WTC11 (cell line): ENCODE results near the gene NOD1. TPM values are rescaled to one million over a fixed set of nuclear protein-coding genes. Genes with fewer than 3 reads are reported as not detected.

Source experiments
- ATAC-seq: fragments of 200-7000 bp; cut with Tn5 transposase; 2 replicates; pipeline ENCODE4 v1.10.0; 2021; ENCODE audit warnings: mild to moderate bottlenecking, moderate library complexity
- CTCF ChIA-PET: fragments of 300-600 bp; sonication (Branson Sonifier 250); formaldehyde crosslinking; loops from one replicate; lab custom pipeline; 2021; ENCODE audit warnings: antibody characterized with exemption; lab: Charles Lee
- POLR2A ChIA-PET: fragments of 350-600 bp; sonication (Branson Sonifier 250); formaldehyde crosslinking; loops from one replicate; lab custom pipeline; 2021; ENCODE audit warnings: antibody characterized with exemption; lab: Charles Lee
- DNase-seq: peaks from one replicate; pipeline ENCODE4 v3.0.0; 2021; ENCODE audit warnings: low spot score
- H3K27ac Mint-ChIP-seq: 2 replicates; pipeline ENCODE4 v1.8.0; 2021; ENCODE audit warnings: mixed read lengths
- H3K27me3 Mint-ChIP-seq: 2 replicates; pipeline ENCODE4 v1.8.0; 2021; ENCODE audit warnings: low read depth, mild to moderate bottlenecking, moderate library complexity, mixed read lengths
- H3K36me3 Mint-ChIP-seq: 2 replicates; pipeline ENCODE4 v1.8.0; 2021; ENCODE audit warnings: mixed read lengths
- H3K4me1 Mint-ChIP-seq: 2 replicates; pipeline ENCODE4 v1.8.0; 2022; ENCODE audit warnings: mixed read lengths
- H3K4me3 Mint-ChIP-seq: 2 replicates; pipeline ENCODE4 v1.8.0; 2021; ENCODE audit warnings: mild to moderate bottlenecking, moderate library complexity, mixed read lengths
- H3K9me3 Mint-ChIP-seq: 2 replicates; pipeline ENCODE4 v1.8.0; 2021; ENCODE audit warnings: mixed read lengths
- ARID4B ChIP-seq: sonication (generic); formaldehyde crosslinking; IDR thresholded peaks from 2 replicates; pipeline ENCODE4 v1.8.0; 2023; ENCODE audit warnings: missing genetic modification reagents, mild to moderate bottlenecking, borderline replicate concordance
- ATF2 ChIP-seq: sonication (generic); formaldehyde crosslinking; IDR thresholded peaks from 2 replicates; pipeline ENCODE4 v1.8.1; 2022; ENCODE audit warnings: low read depth, missing genetic modification reagents, borderline replicate concordance
- CTCF ChIP-seq: fragments of 200-600 bp; IDR thresholded peaks from 2 replicates; pipeline ENCODE4 v1.8.0; 2022; ENCODE audit warnings: antibody characterized with exemption
- E2F1 ChIP-seq: sonication (generic); formaldehyde crosslinking; IDR thresholded peaks from 2 replicates; pipeline ENCODE4 v1.8.0; 2022; ENCODE audit warnings: mild to moderate bottlenecking, missing genetic modification reagents
- ERG ChIP-seq: fragments of 250-450 bp; sonication (Bioruptor Pico); IDR thresholded peaks from 2 replicates; pipeline ENCODE4 v1.8.0; 2021; ENCODE audit warnings: mild to moderate bottlenecking
- FOXK1 ChIP-seq: sonication (generic); formaldehyde crosslinking; IDR thresholded peaks from 2 replicates; pipeline ENCODE4 v1.8.0; 2022; ENCODE audit warnings: mild to moderate bottlenecking, moderate library complexity, missing genetic modification reagents
- GABPB1 ChIP-seq: sonication (generic); formaldehyde crosslinking; IDR thresholded peaks from 2 replicates; pipeline ENCODE4 v1.8.1; 2023; ENCODE audit warnings: mild to moderate bottlenecking, missing genetic modification reagents
- IRF1 ChIP-seq: sonication (generic); formaldehyde crosslinking; IDR thresholded peaks from 2 replicates; pipeline ENCODE4 v1.8.0; 2023; ENCODE audit warnings: missing genetic modification reagents
- IRF2 ChIP-seq: sonication (generic); formaldehyde crosslinking; IDR thresholded peaks from 2 replicates; pipeline ENCODE4 v1.8.0; 2022; ENCODE audit warnings: low read depth, missing genetic modification reagents, borderline replicate concordance
- MXD4 ChIP-seq: fragments of 250-450 bp; sonication (Bioruptor Pico); IDR thresholded peaks from 2 replicates; pipeline ENCODE4 v1.8.0; 2021; ENCODE audit warnings: mild to moderate bottlenecking, moderate library complexity, borderline replicate concordance
- PRDM15 ChIP-seq: sonication (generic); formaldehyde crosslinking; IDR thresholded peaks from 2 replicates; pipeline ENCODE4 v1.8.0; 2022; ENCODE audit warnings: missing genetic modification reagents
- ZNF232 ChIP-seq: sonication (generic); formaldehyde crosslinking; IDR thresholded peaks from 2 replicates; pipeline ENCODE4 v1.8.0; 2022; ENCODE audit warnings: mild to moderate bottlenecking, missing genetic modification reagents
- total RNA-seq: library from RNA; stranded (reverse); gene quantifications from 3 replicates; pipeline ENCODE4 v1.2.3, GENCODE V29; 2021

Gene NOD1
- total RNA-seq, 1 experiment from 2014 or later: 6.4 TPM

- TF ChIP-seq ATF2 (CRISPR knock-in tag) (no peak), GABPB1 (CRISPR knock-in tag) (no peak)
Measured at GRCh38 chr7:30403477-30403876, 75.1 kb downstream of the NOD1 start (continued).

GRCh38 chr7:30396389-30396788, 82.2 kb downstream of the NOD1 start:
- no peak for DNase-seq
- ChIA-PET CTCF (interaction anchor here (0.6 to 1.7 kb wide), 16 partner anchors 11 to 228 kb away, joined by 3 to 7 read pairs (median 4); no protein-coding TSS in a partner anchor), POLR2A (interaction anchor here (0.5 kb wide), 1 partner anchor 62 kb away, joined by 3 read pairs; no protein-coding TSS in a partner anchor)
- peak; percentile 34; the same call in 1 of the 2 replicates for ATAC-seq
- Mint-ChIP-seq H3K27ac (no peak overlapping the region), H3K4me1 (peaks cover 16% of the 10 kb centered on the region), H3K36me3 (no peaks in the 10 kb centered on the region), H3K27me3 (no peaks in the 10 kb centered on the region), H3K9me3 (no peaks in the 10 kb centered on the region), H3K4me3 (no peak overlapping the region)
- no peak for TF ChIP-seq CTCF
- TF ChIP-seq IRF1 (CRISPR knock-in tag): no peak
- TF ChIP-seq ZNF232: no peak
- no peak for TF ChIP-seq FOXK1 (CRISPR knock-in tag)
- no peak for TF ChIP-seq PRDM15 (CRISPR knock-in tag)
- no peak for TF ChIP-seq E2F1 (CRISPR knock-in tag)
- TF ChIP-seq ERG (CRISPR knock-in tag): no peak
- no peak for TF ChIP-seq MXD4 (CRISPR knock-in tag)
- no peak for TF ChIP-seq IRF2 (CRISPR knock-in tag)
- no peak for TF ChIP-seq ARID4B (CRISPR knock-in tag)
